Adrenal gland (tissue), 12 donors: ENCODE data around the gene HJURP. TPM values are rescaled to one million over a fixed set of nuclear protein-coding genes. Genes with fewer than 3 reads are reported as not detected.

Source experiments
- DNase-seq, 7 donors: peaks; one replicate each; pipeline ENCODE4 v3.0.0-alpha.2; 2019 to 2020
- H3K27ac ChIP-seq, 5 donors: fragments of 200-600 bp; sonication (generic) in 4 of 5; 1 replicate in 3 of 5; 2 replicates in 2 of 5; pipeline versions ENCODE4 v1.5.1 to v1.8.0; 2016 to 2020; ENCODE audit warnings: mild to moderate bottlenecking in 1 of 5
- H3K27me3 ChIP-seq: fragments of 200-600 bp; 2 replicates; pipeline ENCODE4 v1.8.0; 2021
- H3K36me3 ChIP-seq, 2 donors: fragments of 200-600 bp; replicated peaks in 1 of 2; 1 replicate in 1 of 2; 2 replicates in 1 of 2; pipeline versions ENCODE4 v1.5.1 to v1.8.0; 2018 to 2022
- H3K4me1 ChIP-seq, 2 donors: fragments of 200-600 bp; replicated peaks in 1 of 2; 1 replicate in 1 of 2; 2 replicates in 1 of 2; pipeline versions ENCODE4 v1.5.1 to v1.8.0; 2018 to 2021
- H3K4me3 ChIP-seq, 4 donors: fragments of 200-600 bp; sonication (generic) in 3 of 4; one replicate each; pipeline ENCODE4 v1.5.1; 2016 to 2018
- H3K9me3 ChIP-seq, 3 donors: fragments of 200-600 bp; sonication (generic) in 1 of 3; replicated peaks in 1 of 3; 1 replicate in 2 of 3; 2 replicates in 1 of 3; pipeline versions ENCODE4 v1.5.1 to v1.8.0; 2016 to 2021
- POLR2A ChIP-seq, 2 donors: fragments of 450-650 bp; IDR thresholded peaks; one replicate each; pipeline ENCODE4 v1.6.1; 2017; ENCODE audit warnings: antibody characterized with exemption in 2 of 2, mild to moderate bottlenecking in 2 of 2, moderate library complexity in 1 of 2
- WGBS, 4 donors: extraction: QIAGEN DNeasy Blood & Tissue Kit in 2 of 4; methylation state at CpG; one replicate each; pipeline versions ENCODE4 v1.1.5 to v1.1.7; 2013 to 2017; 5-methylcytosine and 5-hydroxymethylcytosine counted together
- intact Hi-C, 2 donors: fragments of 100-400 bp; cut with DNase I; formaldehyde crosslinking; loops; one replicate each; pipeline versions ENCODE4 v1.14.1 to v1.15.0; 2022 to 2023
- polyA plus RNA-seq, 3 donors: library from polyadenylated mRNA; stranded (reverse); fragments of 200-250 nt in 2 of 3; fragments of 350-450 nt in 1 of 3; fragmentation: Illumina TruSeq in 1 of 3; extraction: RNeasy Lipid Tissue Mini Kit (QIAGEN cat#74804) in 1 of 3; gene quantifications; one replicate each; pipeline ENCODE4 v1.2.3, GENCODE V29; 2013 to 2014
- total RNA-seq, 9 donors: library from RNA; depleted of rRNA in 4 of 9; stranded (reverse); fragments of >200 nt in 4 of 9; fragments of 120-200 nt in 1 of 9; fragmentation: NEBNext Ultra II Directional in 1 of 9; extraction: Animal tissue kit (Norgen Biotek cat#: 25700) in 1 of 9; gene quantifications; one replicate each; pipeline versions ENCODE4 v1.1.0 to v1.2.4, GENCODE V29; 2013 to 2023
- TF ChIP-seq, protein P1 (sequence below), 6 experiments: fragments of 450-650 bp in 4 of 6; fragments of 200-600 bp in 2 of 6; sonication (generic) in 1 of 6; IDR thresholded peaks; 1 replicate in 5 of 6; 2 replicates in 1 of 6; pipeline versions ENCODE4 v1.5.1 to v1.8.0; 2016 to 2021; ENCODE audit warnings: antibody characterized with exemption in 6 of 6, mild to moderate bottlenecking in 2 of 6, moderate library complexity in 1 of 6
- donor health status: healthy with polysubstance abuse.
- donor health status: Bipolar disorder and iron deficiency.
- donor health status: DM: yes; HTN: yes; CAD: no.
- donor health status: DM: no; HTN: no; CAD: no.
- donor health status: DM: no; HTN: no; CAD: no.
- donor health status: DM: yes; HTN: yes; CAD: no.

The HJURP gene
- total and polyA plus RNA-seq, 12 donors, result 0.28 to 7.5 (median 1.6) TPM

DNA sequence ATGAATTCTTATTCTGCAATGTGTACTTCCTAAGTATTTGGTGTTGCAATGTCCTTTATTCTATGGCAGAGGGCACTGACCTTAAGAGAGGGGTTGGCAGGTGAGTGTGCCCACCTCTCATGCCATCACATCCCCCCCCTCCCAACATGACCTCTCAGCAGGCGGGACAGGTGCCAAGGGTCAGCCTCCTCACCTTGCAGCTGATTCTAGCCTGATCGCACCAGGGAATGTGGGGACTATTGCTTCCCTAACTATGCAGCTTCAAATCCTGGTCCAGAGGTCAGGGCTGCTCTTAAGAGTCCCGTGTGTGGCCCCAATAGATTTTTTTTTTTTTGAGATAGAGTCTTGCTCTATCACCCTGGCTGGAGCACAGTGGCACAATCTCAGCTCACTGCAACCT, 9.5 kb downstream of the HJURP start:
- H3K36me3 ChIP-seq, result no peaks in the 10 kb centered on the region
- H3K4me3 ChIP-seq, result no peak overlapping the region
- WGBS, 4 donors, result 88 to 100% (median 91%) methylated on average over 2 to 3 of the region's 3 CpGs
- H3K27me3 ChIP-seq, result no peaks in the 10 kb centered on the region
- DNase-seq, result peak in 1 of 7 donors; percentile 17
- H3K9me3 ChIP-seq, result no peaks in the 10 kb centered on the region
- TF ChIP-seq, protein P1, sequence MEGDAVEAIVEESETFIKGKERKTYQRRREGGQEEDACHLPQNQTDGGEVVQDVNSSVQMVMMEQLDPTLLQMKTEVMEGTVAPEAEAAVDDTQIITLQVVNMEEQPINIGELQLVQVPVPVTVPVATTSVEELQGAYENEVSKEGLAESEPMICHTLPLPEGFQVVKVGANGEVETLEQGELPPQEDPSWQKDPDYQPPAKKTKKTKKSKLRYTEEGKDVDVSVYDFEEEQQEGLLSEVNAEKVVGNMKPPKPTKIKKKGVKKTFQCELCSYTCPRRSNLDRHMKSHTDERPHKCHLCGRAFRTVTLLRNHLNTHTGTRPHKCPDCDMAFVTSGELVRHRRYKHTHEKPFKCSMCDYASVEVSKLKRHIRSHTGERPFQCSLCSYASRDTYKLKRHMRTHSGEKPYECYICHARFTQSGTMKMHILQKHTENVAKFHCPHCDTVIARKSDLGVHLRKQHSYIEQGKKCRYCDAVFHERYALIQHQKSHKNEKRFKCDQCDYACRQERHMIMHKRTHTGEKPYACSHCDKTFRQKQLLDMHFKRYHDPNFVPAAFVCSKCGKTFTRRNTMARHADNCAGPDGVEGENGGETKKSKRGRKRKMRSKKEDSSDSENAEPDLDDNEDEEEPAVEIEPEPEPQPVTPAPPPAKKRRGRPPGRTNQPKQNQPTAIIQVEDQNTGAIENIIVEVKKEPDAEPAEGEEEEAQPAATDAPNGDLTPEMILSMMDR (IDR thresholded peaks at IDR 0.05), result no peak
- TF ChIP-seq POLR2A (IDR thresholded peaks at IDR 0.05), result no peak
- intact Hi-C loops, result no loop called here
- no peaks in the 10 kb centered on the region for H3K4me1 ChIP-seq
- no peak overlapping the region for H3K27ac ChIP-seq

- no peak overlapping the region for H3K27ac ChIP-seq
- H3K4me1 ChIP-seq, result no peaks in the 10 kb centered on the region
- intact Hi-C loops, result no loop called here
- TF ChIP-seq, protein P1 (IDR thresholded peaks at IDR 0.05), result no peak
- no peak for TF ChIP-seq POLR2A (IDR thresholded peaks at IDR 0.05)
- no peaks in the 10 kb centered on the region for H3K27me3 ChIP-seq
- WGBS, 4 donors, result 92 to 95% (median 93%) methylated on average over 19 of the region's 19 CpGs
- H3K36me3 ChIP-seq, result no peaks in the 10 kb centered on the region
- DNase-seq, result peak in 1 of 7 donors; percentile 27
- H3K9me3 ChIP-seq, result no peaks in the 10 kb centered on the region
- H3K4me3 ChIP-seq, result no peak overlapping the region
These were observed 10.1 kb downstream of the HJURP start for GRCh38 chr2:233844064-233844807.

DNA sequence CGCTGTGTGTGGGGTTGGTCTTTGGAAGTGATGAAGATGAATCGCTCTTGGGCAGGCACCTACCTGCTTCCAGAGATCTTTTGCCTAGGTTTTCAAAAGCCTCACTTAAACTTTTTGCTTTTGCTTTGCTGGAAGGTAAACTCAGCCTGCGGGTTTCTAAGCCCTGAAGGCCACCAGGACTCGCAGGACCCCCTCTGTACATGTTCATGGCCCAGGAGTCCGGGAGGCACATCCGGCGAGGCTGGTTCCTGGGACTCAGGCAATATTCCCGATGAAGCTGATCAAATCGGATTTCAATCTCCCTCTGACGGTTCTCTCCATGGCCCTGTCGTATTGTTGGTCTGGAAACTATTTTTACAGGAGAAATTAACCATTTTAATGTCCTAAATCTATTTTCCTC, 13.2 kb downstream of the HJURP start:
- Histone ChIP-seq H3K27me3 (no peaks in the 10 kb centered on the region), H3K9me3 (no peaks in the 10 kb centered on the region), H3K4me1 (no peaks in the 10 kb centered on the region), H3K4me3 (no peak overlapping the region), H3K27ac (no peak overlapping the region), H3K36me3 (no peaks in the 10 kb centered on the region)
- TF ChIP-seq, protein P1 (IDR thresholded peaks at IDR 0.05), result no peak
- DNase-seq, result peak in 1 of 7 donors; percentile 14
- intact Hi-C loops, result no loop called here
- 91 to 98% (median 97%) methylated on average over 11 of the region's 11 CpGs for WGBS, 4 donors

DNA sequence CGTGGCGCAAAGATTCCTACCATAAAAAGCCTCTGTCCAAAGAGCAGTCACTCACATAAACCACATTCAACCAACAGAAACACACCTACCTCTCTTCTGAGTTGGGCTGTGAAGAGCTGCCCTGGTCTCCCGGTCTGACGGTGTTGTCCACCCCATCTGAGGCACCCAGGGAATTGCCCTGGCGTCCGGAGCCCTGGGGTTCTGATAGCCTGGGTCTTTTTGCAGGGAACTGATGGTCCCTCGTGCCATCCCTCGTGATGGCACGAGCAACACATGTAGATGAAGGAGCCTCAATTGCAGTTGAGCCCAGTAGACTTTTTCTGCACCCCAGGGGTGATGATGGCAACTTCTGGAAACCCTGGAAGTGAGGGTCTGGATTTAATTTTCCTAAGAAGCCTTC, 13.8 kb downstream of the HJURP start:
- no peak overlapping the region for H3K4me3 ChIP-seq
- intact Hi-C loops, result no loop called here
- DNase-seq, result no peak
- TF ChIP-seq, protein P1 (IDR thresholded peaks at IDR 0.05), result no peak
- no peak for TF ChIP-seq POLR2A (IDR thresholded peaks at IDR 0.05)
- H3K9me3 ChIP-seq, result no peaks in the 10 kb centered on the region
- H3K27me3 ChIP-seq, result no peaks in the 10 kb centered on the region
- H3K27ac ChIP-seq, result no peak overlapping the region
- WGBS, 4 donors, result 91 to 99% (median 95%) methylated on average over 9 of the region's 9 CpGs
- H3K36me3 ChIP-seq, result no peaks in the 10 kb centered on the region
- no peaks in the 10 kb centered on the region for H3K4me1 ChIP-seq
